ENCODE results near the gene SUGCT. TPM values are rescaled to one million over a fixed set of nuclear protein-coding genes. Genes with fewer than 3 reads are reported as not detected.
A peak's percentile ranks its signal among the peaks of the same experiment; 100 is the strongest.

The SUGCT gene
- total and polyA plus RNA-seq, 9 of the 15 experiments (the other 6 are each of a cell fraction or from before 2014, with no cell fraction given), result 0.58 to 2.5 (median 1.4) TPM

GRCh38 chr7:40346554-40346953 is 211.7 kb downstream of the SUGCT start (continued):
- TF ChIP-seq ZNF280A (IDR thresholded peaks at IDR 0.05; ENCODE audit: low read depth, partially characterized antibody) (no peak), NCOA6 (IDR thresholded peaks at IDR 0.05) (no peak), ZNF3 (CRISPR knock-in tag; IDR thresholded peaks at IDR 0.05) (no peak), GMEB1 (CRISPR knock-in tag; IDR thresholded peaks at IDR 0.05) (no peak), ZNF583 (CRISPR knock-in tag; IDR thresholded peaks at IDR 0.05) (no peak), ERF (CRISPR knock-in tag; IDR thresholded peaks at IDR 0.05) (no peak), KLF6 (CRISPR knock-in tag; IDR thresholded peaks at IDR 0.05; ENCODE audit: borderline replicate concordance) (no peak), IRF1 (CRISPR knock-in tag; IDR thresholded peaks at IDR 0.05; ENCODE audit: borderline replicate concordance) (no peak), USF2 (CRISPR knock-in tag; IDR thresholded peaks at IDR 0.05) (no peak), ZFP1 (CRISPR knock-in tag; IDR thresholded peaks at IDR 0.05) (no peak), ZC3H11A (IDR thresholded peaks at IDR 0.05; ENCODE audit: low read depth, low read length) (no peak), TSC22D4 (tag; IDR thresholded peaks at IDR 0.05) (no peak), JUN (IDR thresholded peaks at IDR 0.05; ENCODE audit: borderline replicate concordance, low read depth, low read length) (peak; percentile 52; the same call in 1 of the 2 replicates), JUN (CRISPR knock-in tag; IDR thresholded peaks at IDR 0.05; ENCODE audit: borderline replicate concordance) (no peak), ZNF277 (CRISPR knock-in tag; IDR thresholded peaks at IDR 0.05; ENCODE audit: borderline replicate concordance) (no peak), CBX1 (IDR thresholded peaks at IDR 0.05; ENCODE audit: low read depth) (no peak), ZNF197 (CRISPR knock-in tag; IDR thresholded peaks at IDR 0.05; ENCODE audit: low read depth) (no peak), TARDBP (IDR thresholded peaks at IDR 0.05) (no peak), ATF3 (IDR thresholded peaks at IDR 0.05) (peak; percentile 91), ATF3 (CRISPR knock-in tag; conservative IDR thresholded peaks at IDR 0.05) (no peak), HMG20A (CRISPR knock-in tag; conservative IDR thresholded peaks at IDR 0.05) (no peak), CREM (IDR thresholded peaks at IDR 0.05; ENCODE audit: low read depth) (peak; percentile 54; the same call in 1 of the 2 replicates), EP300 (IDR thresholded peaks at IDR 0.05; ENCODE audit: low read length) (peak; percentile 6; the same call in 1 of the 2 replicates), CBFA2T3 (IDR thresholded peaks at IDR 0.05) (no peak), RUNX1 (IDR thresholded peaks at IDR 0.05; ENCODE audit: low read depth) (no peak)

All from K562 (cell line).